Activated CD4-positive, alpha-beta memory T cell treated with anti-CD3 and anti-CD28 coated beads, Interleukin-2, amount 10 ng/mL, durations not matched to agents 7 days and 5 days (primary cell): ENCODE measurements around the gene ME3. TPM values are rescaled to one million over a fixed set of nuclear protein-coding genes. Genes with fewer than 3 reads are reported as not detected.

ENCODE experiments used
- CTCF ChIA-PET: fragments of 350-600 bp; sonication (Branson Sonifier 250); formaldehyde crosslinking; loops from one replicate; lab custom pipeline; 2021; ENCODE audit warnings: antibody characterized with exemption, inconsistent platforms; lab: Charles Lee
- POLR2A ChIA-PET: fragments of 350-600 bp; sonication (Branson Sonifier 250); formaldehyde crosslinking; loops from one replicate; lab custom pipeline; 2021; ENCODE audit warnings: antibody characterized with exemption; lab: Charles Lee
- DNase-seq: peaks from one replicate; pipeline ENCODE4 v3.0.0-alpha.2; 2020
- H3K27ac Mint-ChIP-seq: one replicate; pipeline ENCODE4 v1.8.0; 2021; ENCODE audit warnings: mild to moderate bottlenecking, mixed read lengths
- H3K27me3 Mint-ChIP-seq: one replicate; pipeline ENCODE4 v1.8.0; 2021; ENCODE audit warnings: mixed read lengths
- H3K36me3 Mint-ChIP-seq: one replicate; pipeline ENCODE4 v1.8.0; 2021; ENCODE audit warnings: low read depth, mixed read lengths
- H3K4me1 Mint-ChIP-seq: one replicate; pipeline ENCODE4 v1.8.0; 2021; ENCODE audit warnings: mixed read lengths
- H3K4me3 Mint-ChIP-seq: one replicate; pipeline ENCODE4 v1.8.0; 2021; ENCODE audit warnings: mild to moderate bottlenecking, mixed read lengths
- H3K9me3 Mint-ChIP-seq: one replicate; pipeline ENCODE4 v1.8.0; 2021; ENCODE audit warnings: mixed read lengths
- total RNA-seq, 2 experiments: library from RNA; stranded (reverse); gene quantifications; one replicate each; pipeline ENCODE4 v1.2.3, GENCODE V29; 2021

Gene ME3
- total RNA-seq, 2 experiments from 2014 or later = 0.83 to 0.93 TPM

- Mint-ChIP-seq H3K9me3 (no peaks in the 10 kb centered on the region), H3K27ac (no peak overlapping the region), H3K36me3 (no peaks in the 10 kb centered on the region), H3K4me1 (peaks cover 18% of the 10 kb centered on the region), H3K27me3 (peaks cover 5% of the 10 kb centered on the region), H3K4me3 (no peak overlapping the region)
- no peak for DNase-seq
- ChIA-PET CTCF (no interaction called here), POLR2A (no interaction called here)
These were observed 77.7 kb downstream of the ME3 start for GRCh38 chr11:86594746-86595145.

DNA sequence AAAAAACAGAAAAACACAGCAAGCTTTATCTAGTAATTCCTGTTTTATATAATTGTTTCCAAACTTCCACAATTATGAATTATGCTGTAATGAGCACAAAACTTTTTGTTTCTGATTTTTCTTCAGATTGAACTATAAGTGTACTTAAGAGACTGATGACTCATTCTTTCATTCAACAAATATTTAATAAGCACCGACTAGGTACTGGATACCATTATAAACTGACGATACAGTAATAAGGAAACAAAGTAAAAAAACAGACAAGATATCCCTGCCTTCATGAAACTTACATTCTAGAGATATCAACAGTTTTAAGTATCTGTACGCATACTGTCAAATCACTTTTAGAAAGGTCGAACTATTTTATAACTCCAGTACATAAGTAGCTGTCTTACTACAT lies 78.6 kb downstream of the ME3 start:
- ChIA-PET CTCF (interaction anchor here (0.9 kb wide), 1 partner anchor 83 kb away, joined by 3 read pairs; no protein-coding TSS in a partner anchor), POLR2A (no interaction called here)
- Mint-ChIP-seq H3K27me3 (peaks cover 2% of the 10 kb centered on the region), H3K36me3 (no peaks in the 10 kb centered on the region), H3K9me3 (no peaks in the 10 kb centered on the region), H3K27ac (no peak overlapping the region), H3K4me3 (no peak overlapping the region), H3K4me1 (peaks cover 18% of the 10 kb centered on the region)
- DNase-seq = no peak

GRCh38 chr11:86592659-86593451 lies 79.6 kb downstream of the ME3 start:
- Mint-ChIP-seq H3K27me3 (peaks cover 2% of the 10 kb centered on the region), H3K27ac (peak overlapping the region; percentile 22), H3K36me3 (no peaks in the 10 kb centered on the region), H3K9me3 (no peaks in the 10 kb centered on the region), H3K4me1 (peaks cover 18% of the 10 kb centered on the region), H3K4me3 (no peak overlapping the region)
- CTCF ChIA-PET = interaction anchor here (0.9 to 1.3 kb wide), 2 partner anchors 84 to 738 kb away, joined by 3 to 4 read pairs; partner anchors contain the start of gene CCDC83
- peak; percentile 86 for DNase-seq
- POLR2A ChIA-PET = interaction anchor here (1.2 to 1.4 kb wide), 2 partner anchors 144 to 213 kb away, joined by 3 to 4 read pairs; no protein-coding TSS in a partner anchor

DNA sequence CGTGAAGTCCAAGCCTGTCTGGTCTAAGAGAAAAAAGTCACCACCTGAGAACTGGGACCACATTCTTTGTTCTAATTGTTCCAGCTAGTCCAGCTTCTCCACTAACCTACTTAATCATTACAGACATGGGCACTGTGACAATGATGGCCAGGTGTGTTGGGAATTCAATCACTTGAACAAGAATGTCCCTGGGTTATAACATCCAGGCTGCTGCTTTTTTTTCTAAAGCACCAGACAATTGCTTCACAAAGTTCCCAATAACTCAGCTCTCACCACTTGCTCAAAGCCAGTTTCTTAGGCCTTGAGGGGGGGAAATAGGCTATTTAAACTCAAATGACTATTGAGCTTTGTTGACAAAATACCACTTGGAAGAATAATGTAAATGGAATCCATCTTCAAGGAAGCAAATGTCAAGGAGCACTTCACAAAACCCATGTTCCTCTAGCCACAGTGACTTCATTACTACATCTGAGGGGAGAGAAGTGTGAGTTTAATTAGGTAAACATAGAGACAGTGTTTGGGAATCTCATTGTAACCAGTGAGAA lies 80.3 kb downstream of the ME3 start:
- CTCF ChIA-PET = interaction anchor here (1.3 kb wide), 1 partner anchor 737 kb away, joined by 4 read pairs; the partner anchor contains the start of gene CCDC83
- Mint-ChIP-seq H3K4me1 (peaks cover 18% of the 10 kb centered on the region), H3K4me3 (no peak overlapping the region), H3K9me3 (no peaks in the 10 kb centered on the region), H3K27me3 (peaks cover 2% of the 10 kb centered on the region), H3K27ac (no peak overlapping the region), H3K36me3 (no peaks in the 10 kb centered on the region)
- DNase-seq = no peak
- POLR2A ChIA-PET = interaction anchor here (0.6 to 1.4 kb wide), 3 partner anchors 10 to 214 kb away, joined by 3 to 4 read pairs (median 3); no protein-coding TSS in a partner anchor

GRCh38 chr11:86591631-86592030 lies 80.8 kb downstream of the ME3 start:
- CTCF ChIA-PET = no interaction called here

GRCh38 chr11:86589856-86590589 lies 82.4 kb downstream of the ME3 start:
- POLR2A ChIA-PET = no interaction called here
- no peaks in the 10 kb centered on the region for H3K9me3 Mint-ChIP-seq
- CTCF ChIA-PET = interaction anchor here (0.9 to 1.4 kb wide), 2 partner anchors 14 to 18 kb away, joined by 3 to 6 read pairs; no protein-coding TSS in a partner anchor
- no peaks in the 10 kb centered on the region for H3K36me3 Mint-ChIP-seq
- H3K4me1 Mint-ChIP-seq = peaks cover 18% of the 10 kb centered on the region
- H3K27ac Mint-ChIP-seq = no peak overlapping the region
- no peaks in the 10 kb centered on the region for H3K27me3 Mint-ChIP-seq
- DNase-seq = no peak
- H3K4me3 Mint-ChIP-seq = no peak overlapping the region

More at GRCh38 chr11:86591631-86592030, 80.8 kb downstream of the ME3 start:
- Mint-ChIP-seq H3K9me3 (no peaks in the 10 kb centered on the region), H3K27ac (no peak overlapping the region), H3K27me3 (peaks cover 2% of the 10 kb centered on the region), H3K4me1 (peaks cover 18% of the 10 kb centered on the region), H3K4me3 (no peak overlapping the region), H3K36me3 (no peaks in the 10 kb centered on the region)
- no peak for DNase-seq
- POLR2A ChIA-PET = interaction anchor here (0.6 kb wide), 1 partner anchor 10 kb away, joined by 3 read pairs; no protein-coding TSS in a partner anchor

GRCh38 chr11:86589204-86589603 lies 83.2 kb downstream of the ME3 start:
- ChIA-PET POLR2A (no interaction called here), CTCF (interaction anchor here (1.7 kb wide), 1 partner anchor 19 kb away, joined by 5 read pairs; no protein-coding TSS in a partner anchor)
- H3K27ac Mint-ChIP-seq = no peak overlapping the region
- no peaks in the 10 kb centered on the region for H3K27me3 Mint-ChIP-seq
- no peaks in the 10 kb centered on the region for H3K9me3 Mint-ChIP-seq
- no peak for DNase-seq
- H3K4me3 Mint-ChIP-seq = no peak overlapping the region
- H3K36me3 Mint-ChIP-seq = no peaks in the 10 kb centered on the region
- peaks cover 18% of the 10 kb centered on the region for H3K4me1 Mint-ChIP-seq

DNA sequence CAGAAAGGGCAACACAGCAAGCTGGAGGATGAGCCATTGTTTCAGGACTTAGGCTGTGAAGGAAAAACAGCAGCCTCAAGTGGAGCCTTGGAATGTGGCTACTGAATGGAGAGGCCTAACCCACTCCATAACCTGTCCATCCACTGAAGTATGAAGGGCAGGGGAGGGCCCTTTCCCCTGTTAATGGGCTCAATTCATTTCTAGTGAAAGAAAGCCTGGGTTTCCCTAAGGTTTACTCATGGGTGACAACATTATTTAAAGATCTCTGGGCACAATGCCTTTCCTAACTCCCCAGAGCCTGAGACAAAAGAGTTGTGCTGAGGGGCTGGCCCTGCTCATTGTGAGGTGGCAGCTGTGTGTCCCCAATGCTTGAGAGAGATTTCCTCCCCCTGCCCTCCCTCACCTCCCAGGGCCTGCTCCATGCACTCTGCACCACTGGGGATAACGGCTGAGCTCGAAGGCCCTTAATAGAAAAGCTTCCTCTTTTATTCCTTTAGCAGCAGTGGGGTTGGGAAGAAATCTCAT lies 83.8 kb downstream of the ME3 start:
- no peaks in the 10 kb centered on the region for H3K36me3 Mint-ChIP-seq
- H3K9me3 Mint-ChIP-seq = no peaks in the 10 kb centered on the region
- H3K27me3 Mint-ChIP-seq = no peaks in the 10 kb centered on the region
- POLR2A ChIA-PET = no interaction called here
- CTCF ChIA-PET = interaction anchor here (1.7 kb wide), 1 partner anchor 19 kb away, joined by 5 read pairs; no protein-coding TSS in a partner anchor
- peaks cover 18% of the 10 kb centered on the region for H3K4me1 Mint-ChIP-seq
- DNase-seq = no peak
- no peak overlapping the region for H3K27ac Mint-ChIP-seq
- H3K4me3 Mint-ChIP-seq = no peak overlapping the region

DNA sequence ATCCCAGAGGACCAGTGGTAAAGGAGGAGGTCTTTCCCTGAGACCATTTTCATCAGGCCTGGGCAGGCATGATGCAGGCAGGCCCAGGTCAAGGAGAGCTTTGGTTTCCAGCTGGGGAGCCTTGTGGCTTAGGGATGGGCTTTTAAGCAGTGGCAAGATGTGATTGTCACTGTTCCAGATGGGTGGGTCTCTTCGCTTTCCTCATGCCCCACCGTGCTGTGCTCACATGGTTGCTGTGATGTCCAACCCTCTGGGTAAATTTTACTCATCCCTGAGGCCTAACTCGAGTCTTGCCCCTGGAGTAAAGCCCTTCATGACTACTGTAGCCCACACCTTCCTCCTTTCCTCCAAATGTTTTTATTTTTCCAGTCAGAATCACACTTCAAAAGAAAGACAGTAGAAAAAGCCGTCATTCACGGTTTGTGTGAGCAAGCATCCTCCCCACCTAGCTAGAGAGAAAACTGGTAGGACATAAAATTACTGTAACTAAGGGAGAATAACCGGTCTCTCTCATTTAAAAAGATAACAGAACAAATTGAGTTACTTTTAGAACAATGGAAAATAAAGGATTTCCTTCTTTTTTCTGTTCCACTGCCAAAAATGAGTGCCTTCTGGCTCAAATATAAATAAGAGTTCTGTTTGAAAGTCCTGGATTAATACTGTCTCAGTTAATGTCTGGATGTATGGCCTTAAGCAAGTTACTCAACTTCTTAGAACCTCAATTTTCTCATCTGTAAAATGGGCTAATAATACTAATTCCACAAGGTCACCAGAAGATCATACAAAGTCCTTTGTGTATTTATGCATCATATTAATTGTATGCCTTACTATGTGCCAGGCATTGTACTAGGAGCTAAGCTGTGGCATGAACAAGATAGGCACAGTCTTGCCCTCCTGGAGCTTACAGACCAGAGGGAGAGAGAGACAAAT lies 84.9 kb downstream of the ME3 start:
- no peak for DNase-seq
- Mint-ChIP-seq H3K36me3 (no peaks in the 10 kb centered on the region), H3K4me1 (peaks cover 8% of the 10 kb centered on the region), H3K27me3 (no peaks in the 10 kb centered on the region), H3K9me3 (no peaks in the 10 kb centered on the region), H3K27ac (no peak overlapping the region), H3K4me3 (no peak overlapping the region)
- ChIA-PET POLR2A (no interaction called here), CTCF (interaction anchor here (1.7 kb wide), 1 partner anchor 21 kb away, joined by 5 read pairs; no protein-coding TSS in a partner anchor)

DNA sequence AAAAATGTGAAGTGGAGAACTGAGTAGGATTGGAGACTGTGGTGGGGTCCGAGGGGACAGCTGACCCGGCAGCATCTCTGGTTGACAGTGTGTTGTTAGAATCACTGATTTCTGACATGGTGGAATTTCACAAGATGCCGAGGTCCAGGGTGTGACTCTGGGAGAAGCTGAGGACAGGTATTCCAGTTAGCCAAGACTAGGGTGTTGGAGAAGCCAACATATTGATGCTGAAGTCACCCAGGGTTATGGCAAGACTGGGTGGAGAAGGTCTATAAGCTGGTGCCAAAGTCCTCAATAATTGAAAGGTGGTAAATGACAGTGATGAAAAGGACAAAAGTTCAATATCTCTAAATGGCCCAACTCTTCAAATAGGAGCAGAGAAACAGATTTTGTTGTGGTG lies 86.1 kb downstream of the ME3 start:
- Mint-ChIP-seq H3K27me3 (peaks cover 6% of the 10 kb centered on the region), H3K4me1 (peaks cover 2% of the 10 kb centered on the region), H3K36me3 (no peaks in the 10 kb centered on the region), H3K27ac (no peak overlapping the region), H3K9me3 (no peaks in the 10 kb centered on the region), H3K4me3 (no peak overlapping the region)
- ChIA-PET CTCF (no interaction called here), POLR2A (no interaction called here)
- no peak for DNase-seq

GRCh38 chr11:86582898-86583297 lies 89.5 kb downstream of the ME3 start:
- CTCF ChIA-PET = no interaction called here
- Mint-ChIP-seq H3K4me3 (no peak overlapping the region), H3K4me1 (no peaks in the 10 kb centered on the region), H3K27me3 (peaks cover 9% of the 10 kb centered on the region), H3K9me3 (no peaks in the 10 kb centered on the region), H3K36me3 (no peaks in the 10 kb centered on the region), H3K27ac (no peak overlapping the region)
- DNase-seq = no peak
- POLR2A ChIA-PET = no interaction called here

DNA sequence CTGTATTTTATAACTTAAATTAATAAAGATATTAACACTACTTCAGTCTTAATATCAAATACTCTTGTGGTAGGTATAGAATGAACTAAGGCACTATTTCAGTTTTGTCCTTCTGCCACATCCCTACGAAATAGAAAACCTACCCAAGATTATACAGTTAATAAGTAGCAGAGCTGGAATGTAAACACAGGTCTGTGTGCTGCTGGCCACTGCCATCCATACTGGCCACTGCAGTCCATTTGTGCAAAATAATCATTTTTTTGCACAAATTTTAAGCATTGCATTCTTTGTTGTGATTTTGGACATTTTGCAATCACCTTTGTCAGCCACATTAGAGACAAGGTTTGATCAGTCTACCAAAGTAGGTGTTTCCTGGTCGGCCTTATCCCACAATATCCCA lies 91.9 kb downstream of the ME3 start:
- Mint-ChIP-seq H3K4me3 (no peak overlapping the region), H3K27ac (no peak overlapping the region), H3K36me3 (no peaks in the 10 kb centered on the region), H3K4me1 (no peaks in the 10 kb centered on the region), H3K9me3 (no peaks in the 10 kb centered on the region), H3K27me3 (peaks cover 16% of the 10 kb centered on the region)
- DNase-seq = no peak
- POLR2A ChIA-PET = no interaction called here
- CTCF ChIA-PET = interaction anchor here (2.1 kb wide), 1 partner anchor 28 kb away, joined by 9 read pairs; no protein-coding TSS in a partner anchor
